Measurements from ENCODE around the gene DCLK1. TPM values are rescaled to one million over a fixed set of nuclear protein-coding genes. Genes with fewer than 3 reads are reported as not detected.

DCLK1 gene
- total RNA-seq, 4 donors from 2014 or later, result 0.72 to 9.1 (median 4.9) TPM

- no peaks in the 10 kb centered on the region for H3K36me3 ChIP-seq
- peaks cover 0 to 8% (median 0%) of the 10 kb centered on the region in 3 donors for H3K4me1 ChIP-seq
- TF ChIP-seq CTCF (IDR thresholded peaks at IDR 0.05) (no peak), POLR2A (IDR thresholded peaks at IDR 0.05) (no peak)
- peaks cover 0 to 37% (median 0%) of the 10 kb centered on the region in 4 donors for H3K27me3 ChIP-seq
- intact Hi-C loops (cut with DNase I), result no loop called here
- H3K27ac ChIP-seq, result no peak overlapping the region
- H3K4me3 ChIP-seq, result peak overlapping the region in 3 of 4 donors; percentile 1 to 54 (median 20)
- no peaks in the 10 kb centered on the region for H3K9me3 ChIP-seq
- 14 to 30% methylated on average over 12 to 13 of the region's 35 CpGs for WGBS, 2 donors
- DNase-seq, result no peak
Observed at GRCh38 chr13:36154567-36155291, 23.5 kb upstream of the DCLK1 start.

GRCh38 chr13:36151591-36151990 is 20.4 kb upstream of the DCLK1 start:
- no peak for DNase-seq
- intact Hi-C loops (cut with DNase I), result no loop called here
- H3K27me3 ChIP-seq, result peaks cover 0 to 25% (median 0%) of the 10 kb centered on the region in 4 donors
- no peak overlapping the region for H3K27ac ChIP-seq
- H3K9me3 ChIP-seq, result no peaks in the 10 kb centered on the region
- H3K4me3 ChIP-seq, result no peak overlapping the region
- H3K4me1 ChIP-seq, result peaks cover 0 to 8% (median 0%) of the 10 kb centered on the region in 3 donors
- 58 to 75% methylated on average over 1 of the region's 1 CpG for WGBS, 2 donors
- no peaks in the 10 kb centered on the region for H3K36me3 ChIP-seq
- no peak for TF ChIP-seq POLR2A (IDR thresholded peaks at IDR 0.05)
- TF ChIP-seq CTCF (IDR thresholded peaks at IDR 0.05), result no peak

GRCh38 chr13:36148446-36148845 is 17.3 kb upstream of the DCLK1 start:
- no peaks in the 10 kb centered on the region for H3K27me3 ChIP-seq
- intact Hi-C loops (cut with DNase I), result no loop called here
- H3K27ac ChIP-seq, result no peak overlapping the region
- H3K4me3 ChIP-seq, result no peak overlapping the region
- DNase-seq, result no peak
- H3K4me1 ChIP-seq, result no peaks in the 10 kb centered on the region
- no peak for TF ChIP-seq POLR2A (IDR thresholded peaks at IDR 0.05)
- no peak for TF ChIP-seq CTCF (IDR thresholded peaks at IDR 0.05)
- no peaks in the 10 kb centered on the region for H3K9me3 ChIP-seq
- WGBS, 2 donors, result 83 to 88% methylated on average over 1 of the region's 1 CpG
- H3K36me3 ChIP-seq, result no peaks in the 10 kb centered on the region

- H3K36me3 ChIP-seq, result no peaks in the 10 kb centered on the region
- H3K27ac ChIP-seq, result no peak overlapping the region
- WGBS, 2 donors, result 90 to 92% methylated on average over 3 of the region's 3 CpGs
- no peak overlapping the region for H3K4me3 ChIP-seq
- no peaks in the 10 kb centered on the region for H3K4me1 ChIP-seq
- DNase-seq, result no peak
- intact Hi-C loops (cut with DNase I), result no loop called here
- H3K27me3 ChIP-seq, result no peaks in the 10 kb centered on the region
- no peak for TF ChIP-seq CTCF (IDR thresholded peaks at IDR 0.05)
- no peak for TF ChIP-seq POLR2A (IDR thresholded peaks at IDR 0.05)
- H3K9me3 ChIP-seq, result no peaks in the 10 kb centered on the region
Observed at GRCh38 chr13:36147330-36147729, 16.1 kb upstream of the DCLK1 start.

GRCh38 chr13:36146511-36147269 is 15.5 kb upstream of the DCLK1 start:
- DNase-seq, result no peak
- TF ChIP-seq POLR2A (IDR thresholded peaks at IDR 0.05) (no peak), CTCF (IDR thresholded peaks at IDR 0.05) (no peak)
- Histone ChIP-seq H3K4me1 (no peaks in the 10 kb centered on the region), H3K9me3 (no peaks in the 10 kb centered on the region), H3K27ac (no peak overlapping the region), H3K27me3 (no peaks in the 10 kb centered on the region), H3K36me3 (no peaks in the 10 kb centered on the region), H3K4me3 (no peak overlapping the region)
- WGBS, 2 donors, result 75 to 77% methylated on average over 4 of the region's 4 CpGs
- intact Hi-C loops (cut with DNase I), result no loop called here

All from esophagus squamous epithelium (tissue), 5 donors.